ENCODE measurements around the gene PIGZ.
"Not testable (repeated sequence)": the region's sequence is repeated elsewhere in the genome, so short reads cannot be mapped to it uniquely, and the experiment has no call there.

Gene PIGZ

GRCh38 chr3:196948442-196949284 is 20.0 kb downstream of the PIGZ start:
- no peak for FAIRE-seq

- FAIRE-seq, result no peak
Measured at GRCh38 chr3:196947860-196948441, 20.7 kb downstream of the PIGZ start.

- no peak for FAIRE-seq
Measured at GRCh38 chr3:196947136-196947859, 21.3 kb downstream of the PIGZ start.

- FAIRE-seq, result not testable (repeated sequence)
Measured at GRCh38 chr3:196944037-196944790, 24.4 kb downstream of the PIGZ start.

- FAIRE-seq, result no peak
Measured at GRCh38 chr3:196942915-196943277, 25.7 kb downstream of the PIGZ start.

- FAIRE-seq, result peak; percentile 61
Measured at GRCh38 chr3:196942226-196942914, 26.3 kb downstream of the PIGZ start, which contains the start of gene NCBP2. Gene NCBP2 (minus strand): TSS chr3:196942528. CDS start chr3:196942503, 25 bp downstream.

- FAIRE-seq, result no peak
Measured at GRCh38 chr3:196941729-196942225, 26.9 kb downstream of the PIGZ start.

GRCh38 chr3:196938576-196938975 is 30.1 kb downstream of the PIGZ start:
- no peak for FAIRE-seq

- no peak for FAIRE-seq
Measured at GRCh38 chr3:196938124-196938523, 30.5 kb downstream of the PIGZ start.

GRCh38 chr3:196936288-196936687 is 32.3 kb downstream of the PIGZ start:
- FAIRE-seq, result no peak

- FAIRE-seq, result no peak
Measured at GRCh38 chr3:196932600-196932999, 36.0 kb downstream of the PIGZ start.

- FAIRE-seq, result no peak
Measured at GRCh38 chr3:196931828-196932587, 36.6 kb downstream of the PIGZ start.

GRCh38 chr3:196931157-196931556 is 37.5 kb downstream of the PIGZ start:
- FAIRE-seq, result no peak

- FAIRE-seq, result no peak
Measured at GRCh38 chr3:196927571-196928453, 40.8 kb downstream of the PIGZ start.

- FAIRE-seq, result no peak
Measured at GRCh38 chr3:196920733-196921132, 47.9 kb downstream of the PIGZ start.

GRCh38 chr3:196918968-196919367 is 49.7 kb downstream of the PIGZ start:
- no peak for FAIRE-seq

- FAIRE-seq, result no peak
Measured at GRCh38 chr3:196916995-196917394, 51.6 kb downstream of the PIGZ start.

- no peak for FAIRE-seq
Measured at GRCh38 chr3:196916221-196916620, 52.4 kb downstream of the PIGZ start.

GRCh38 chr3:196915375-196915774 is 53.3 kb downstream of the PIGZ start:
- FAIRE-seq, result no peak

GRCh38 chr3:196914866-196915265 is 53.8 kb downstream of the PIGZ start:
- no peak for FAIRE-seq
